Aorta (tissue), 5 donors: ENCODE data around the gene GPRIN1. TPM values are rescaled to one million over a fixed set of nuclear protein-coding genes. Genes with fewer than 3 reads are reported as not detected.
"Not testable (repeated sequence)": the region's sequence is repeated elsewhere in the genome, so short reads cannot be mapped to it uniquely, and the experiment has no call there.

Experiments used
- ATAC-seq: fragments of 200-7000 bp; cut with Tn5 transposase; one replicate; pipeline ENCODE4 v1.9.1; 2022; ENCODE audit warnings: moderate library complexity; ENCODE audit not compliant: low FRiP score
- DNase-seq, 2 donors: peaks; one replicate each; pipeline ENCODE4 v3.0.0-alpha.2; 2020
- H3K27ac ChIP-seq, 2 donors: one replicate each; pipeline ENCODE4 v1.5.1; 2013; ENCODE audit warnings: low read length in 2 of 2, mild to moderate bottlenecking in 2 of 2, moderate library complexity in 2 of 2, control low read depth in 1 of 2, inconsistent platforms in 1 of 2, low read depth in 1 of 2
- H3K27me3 ChIP-seq, 2 donors: one replicate each; pipeline ENCODE4 v1.6.1; 2013; ENCODE audit warnings: control low read depth in 1 of 2, low read length in 1 of 2, mild to moderate bottlenecking in 1 of 2, moderate library complexity in 1 of 2; ENCODE audit not compliant: insufficient read depth in 2 of 2, control insufficient read depth in 1 of 2
- H3K36me3 ChIP-seq, 2 donors: one replicate each; pipeline ENCODE4 v1.6.1; 2013; ENCODE audit warnings: control low read depth in 1 of 2, low read length in 1 of 2, mild to moderate bottlenecking in 1 of 2; ENCODE audit not compliant: insufficient read depth in 2 of 2, control insufficient read depth in 1 of 2
- H3K4me1 ChIP-seq, 2 donors: one replicate each; pipeline ENCODE4 v1.6.1; 2013; ENCODE audit warnings: low read length in 2 of 2, control low read depth in 1 of 2, mild to moderate bottlenecking in 1 of 2, moderate library complexity in 1 of 2; ENCODE audit not compliant: insufficient read depth in 2 of 2, control insufficient read depth in 1 of 2
- H3K4me3 ChIP-seq, 2 donors: one replicate each; pipeline ENCODE4 v1.5.1; 2013; ENCODE audit warnings: low read length in 2 of 2, control low read depth in 1 of 2, mild to moderate bottlenecking in 1 of 2
- H3K9me3 ChIP-seq: one replicate; pipeline ENCODE4 v1.6.1; 2013; ENCODE audit warnings: mild to moderate bottlenecking, low read length; ENCODE audit not compliant: control insufficient read depth
- WGBS, 2 donors: extraction: QIAGEN DNeasy Blood & Tissue Kit; methylation state at CpG; one replicate each; pipeline ENCODE4 v1.1.7; 2013; 5-methylcytosine and 5-hydroxymethylcytosine counted together
- intact Hi-C, 2 donors: fragments of 100-400 bp; cut with DNase I; formaldehyde crosslinking; loops; one replicate each; pipeline versions ENCODE4 v1.14.2 to v1.15.0; 2022
- polyA plus RNA-seq, 2 donors: library from polyadenylated mRNA; stranded (reverse); fragments of 200-250 nt; gene quantifications; one replicate each; pipeline ENCODE4 v1.2.3, GENCODE V29; 2013
- total RNA-seq, 2 donors: library from RNA; stranded (reverse); fragmentation: NEBNext Ultra II Directional; extraction: Animal tissue kit (Norgen Biotek cat#: 25700); gene quantifications; one replicate each; pipeline ENCODE4 v1.2.1, GENCODE V29; 2021
- donor health status: healthy with polysubstance abuse.
- donor health status: Bipolar disorder and iron deficiency.
- donor health status: DM: no; HTN: no; CAD: no.
- donor health status: DM: no; HTN: no; CAD: no.
- donor health status: DM: yes; HTN: yes; CAD: no.

Gene GPRIN1
- total and polyA plus RNA-seq, 4 donors: 0.15 to 0.87 (median 0.66) TPM

GRCh38 chr5:176599749-176600430, 10.1 kb downstream of the GPRIN1 start:
- H3K27me3 ChIP-seq, H3K4me1 ChIP-seq, intact Hi-C loops, H3K36me3 ChIP-seq, H3K4me3 ChIP-seq, DNase-seq, H3K9me3 ChIP-seq, H3K27ac ChIP-seq, ATAC-seq: not testable (repeated sequence)
- WGBS, 2 donors: 85 to 86% methylated on average over 19 of the region's 19 CpGs

DNA sequence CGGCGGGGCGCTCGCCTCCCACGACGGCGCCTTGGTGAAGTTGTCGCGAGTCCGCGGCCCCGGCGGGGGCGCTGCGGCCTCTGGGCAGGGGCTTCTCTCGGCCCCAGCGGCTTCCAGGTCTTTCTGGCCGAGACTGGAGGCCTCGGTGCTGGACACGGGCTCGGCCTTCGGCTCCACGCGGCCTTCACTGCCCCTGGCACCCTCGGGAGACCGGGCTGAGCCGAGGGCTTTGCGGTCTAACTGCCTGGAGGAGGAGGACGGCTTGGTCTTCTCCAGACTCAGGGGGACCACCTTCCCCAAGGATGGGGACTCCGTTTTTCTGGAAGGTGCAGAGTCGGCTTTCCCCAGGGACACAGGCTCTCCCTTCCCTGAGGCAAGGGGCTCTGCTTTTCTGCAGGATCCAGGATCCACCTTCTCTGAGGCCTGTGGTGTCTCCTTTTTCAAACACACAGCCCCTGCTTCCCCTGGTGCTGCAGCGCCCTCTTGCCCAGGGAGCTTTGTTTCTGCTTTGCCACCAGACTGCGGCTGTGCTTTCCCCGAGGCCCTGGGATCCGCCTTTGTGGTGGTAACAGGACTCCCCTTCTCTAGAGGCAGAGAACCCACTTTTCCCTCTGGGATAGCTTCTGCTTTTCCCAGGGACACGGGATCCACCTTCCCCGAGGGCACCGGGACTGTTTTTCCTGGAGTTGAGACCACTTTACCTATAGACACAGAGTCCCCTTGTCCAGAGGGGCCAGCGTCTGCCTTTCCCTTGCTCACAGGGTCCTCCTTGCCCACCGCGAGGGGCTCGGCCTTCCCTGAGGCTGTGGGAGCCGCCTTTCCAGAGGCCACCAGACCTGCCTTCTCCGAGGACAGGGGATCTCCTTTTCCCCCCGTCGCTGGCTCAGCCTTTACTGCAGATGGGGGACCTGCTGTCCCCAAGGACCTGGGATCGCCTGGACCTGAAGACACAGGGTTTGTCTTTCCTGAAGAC, 12.3 kb downstream of the GPRIN1 start:
- no peak for DNase-seq
- WGBS, 2 donors: 58 to 59% methylated on average over 43 to 47 of the region's 47 CpGs

DNA sequence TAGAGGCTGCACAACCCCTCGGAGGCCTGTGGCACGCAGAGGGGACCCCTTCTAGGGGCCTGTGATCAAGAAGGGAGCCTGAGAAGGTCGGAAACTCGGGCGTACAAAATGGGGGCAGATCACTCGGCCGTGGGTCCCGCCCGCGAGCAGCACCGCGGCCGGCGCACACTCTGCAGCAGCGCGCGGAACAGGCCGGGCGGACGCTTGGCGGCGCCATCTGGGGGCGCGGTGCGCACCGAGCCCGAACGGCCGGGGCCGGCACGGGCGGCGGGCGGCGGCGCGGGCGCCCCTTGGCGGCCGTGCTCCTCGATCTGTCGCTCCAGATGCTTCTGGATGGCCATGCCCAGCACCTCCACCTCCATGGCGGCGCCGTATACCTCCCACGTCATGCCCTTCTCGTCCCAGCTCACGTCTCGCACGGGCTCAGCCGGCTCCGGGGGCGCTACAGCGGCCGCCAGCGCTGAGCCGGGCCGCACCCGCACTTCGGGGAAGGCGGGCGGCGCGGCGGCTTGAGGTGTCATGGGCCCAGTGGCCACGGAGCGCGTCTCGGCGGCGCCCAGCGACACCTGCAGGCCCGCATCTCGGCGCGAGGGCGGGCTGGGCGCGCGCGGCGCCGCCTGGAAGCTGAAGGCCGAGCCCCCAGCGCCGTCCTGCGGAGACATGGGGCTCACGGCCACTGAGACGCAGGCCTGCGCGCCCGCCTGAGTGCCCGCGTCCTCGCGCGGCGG, 13.1 kb downstream of the GPRIN1 start:
- Histone ChIP-seq H3K27ac (no peak overlapping the region), H3K4me1 (no peaks in the 10 kb centered on the region), H3K4me3 (peak overlapping the region in 1 of 2 donors; percentile 8), H3K9me3 (no peaks in the 10 kb centered on the region), H3K36me3 (no peaks in the 10 kb centered on the region), H3K27me3 (no peaks in the 10 kb centered on the region)
- ATAC-seq (peak; percentile 28), DNase-seq (no peak)
- WGBS, 2 donors: 2 to 3% methylated on average over 43 to 98 of the region's 98 CpGs
- intact Hi-C loops: no loop called here

More for the DNA sequence above, 12.3 kb downstream of the GPRIN1 start:
- no peaks in the 10 kb centered on the region for H3K9me3 ChIP-seq
- H3K4me3 ChIP-seq: peak overlapping the region in 1 of 2 donors; percentile 8
- no peak overlapping the region for H3K27ac ChIP-seq
- no peak for ATAC-seq
- no peaks in the 10 kb centered on the region for H3K36me3 ChIP-seq
- no peaks in the 10 kb centered on the region for H3K27me3 ChIP-seq
- intact Hi-C loops: no loop called here
- no peaks in the 10 kb centered on the region for H3K4me1 ChIP-seq

DNA sequence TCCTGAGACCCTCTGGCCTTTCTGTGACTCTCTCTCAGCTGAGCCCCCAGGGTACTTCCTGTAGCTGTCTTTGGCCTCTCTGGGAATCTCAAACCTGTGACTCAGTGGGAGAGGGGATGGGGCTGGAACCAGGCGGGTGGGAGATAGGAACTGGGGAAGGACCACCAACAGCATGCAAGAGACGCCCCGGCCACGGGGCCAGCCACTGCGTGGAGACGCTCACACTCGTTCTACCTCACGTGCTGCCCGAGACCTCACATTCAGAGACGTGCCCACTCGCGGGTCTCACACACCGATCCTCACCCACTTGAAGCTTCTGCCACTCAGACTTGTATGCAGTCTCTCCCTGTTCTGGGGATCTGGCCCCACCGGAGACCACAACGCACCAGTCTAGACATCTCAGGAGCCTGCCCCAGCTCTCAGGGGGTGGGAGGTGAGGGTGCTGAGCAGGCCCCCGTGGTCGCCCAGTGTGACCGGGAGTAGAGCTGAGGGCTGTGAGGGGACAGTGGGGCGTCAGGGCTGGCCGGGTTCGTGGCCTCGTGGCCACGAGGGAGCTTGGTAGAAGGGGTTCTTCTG, 13.8 kb downstream of the GPRIN1 start:
- intact Hi-C loops: no loop called here
- WGBS, 2 donors: 79% methylated on average over 23 of the region's 23 CpGs
- no peaks in the 10 kb centered on the region for H3K9me3 ChIP-seq
- H3K36me3 ChIP-seq: no peaks in the 10 kb centered on the region
- DNase-seq (no peak), ATAC-seq (no peak)
- no peaks in the 10 kb centered on the region for H3K27me3 ChIP-seq
- H3K27ac ChIP-seq: no peak overlapping the region
- H3K4me1 ChIP-seq: no peaks in the 10 kb centered on the region
- H3K4me3 ChIP-seq: no peak overlapping the region

DNA sequence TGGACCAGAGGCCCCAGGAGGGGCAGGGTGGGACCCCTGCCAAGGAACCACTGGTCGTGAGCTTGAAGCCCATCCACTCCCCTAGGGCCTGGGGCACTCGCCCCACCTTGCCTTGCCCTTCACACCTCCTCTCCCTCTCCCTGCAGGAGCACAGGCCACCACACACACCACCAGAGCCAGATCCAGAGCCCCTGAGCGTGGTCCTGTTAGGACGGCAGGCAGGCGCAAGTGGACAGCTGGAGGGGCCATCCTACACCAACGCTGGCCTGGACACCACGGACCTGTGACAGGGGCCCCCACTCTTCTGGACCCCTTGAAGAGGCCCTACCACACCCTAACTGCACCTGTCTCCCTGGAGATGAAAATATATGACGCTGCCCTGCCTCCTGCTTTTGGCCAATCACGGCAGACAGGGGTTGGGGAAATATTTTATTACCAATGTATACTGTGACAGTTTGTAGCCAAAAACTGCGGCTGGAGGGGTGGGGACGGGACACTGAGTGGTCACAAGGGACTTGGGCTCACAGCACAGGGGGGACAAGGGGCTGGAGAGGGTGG, 14.5 kb downstream of the GPRIN1 start:
- ATAC-seq (no peak), DNase-seq (no peak)
- H3K27ac ChIP-seq: no peak overlapping the region
- H3K4me1 ChIP-seq: no peaks in the 10 kb centered on the region
- H3K27me3 ChIP-seq: no peaks in the 10 kb centered on the region
- intact Hi-C loops: no loop called here
- H3K4me3 ChIP-seq: no peak overlapping the region
- no peaks in the 10 kb centered on the region for H3K36me3 ChIP-seq
- 75 to 80% methylated on average over 11 of the region's 11 CpGs for WGBS, 2 donors
- no peaks in the 10 kb centered on the region for H3K9me3 ChIP-seq

GRCh38 chr5:176594554-176594953, 15.4 kb downstream of the GPRIN1 start:
- no peaks in the 10 kb centered on the region for H3K4me1 ChIP-seq
- no peaks in the 10 kb centered on the region for H3K9me3 ChIP-seq
- no peaks in the 10 kb centered on the region for H3K36me3 ChIP-seq
- DNase-seq (no peak), ATAC-seq (no peak)
- 87 to 88% methylated on average over 8 of the region's 8 CpGs for WGBS, 2 donors
- H3K27me3 ChIP-seq: no peaks in the 10 kb centered on the region
- no peak overlapping the region for H3K4me3 ChIP-seq
- no peak overlapping the region for H3K27ac ChIP-seq
- intact Hi-C loops: no loop called here

GRCh38 chr5:176593273-176593869, 16.6 kb downstream of the GPRIN1 start:
- Histone ChIP-seq H3K27ac (no peak overlapping the region), H3K27me3 (no peaks in the 10 kb centered on the region), H3K36me3 (no peaks in the 10 kb centered on the region), H3K9me3 (no peaks in the 10 kb centered on the region), H3K4me1 (no peaks in the 10 kb centered on the region), H3K4me3 (no peak overlapping the region)
- intact Hi-C loops: no loop called here
- WGBS, 2 donors: 93 to 94% methylated on average over 12 of the region's 12 CpGs
- no peak for DNase-seq
- no peak for ATAC-seq

GRCh38 chr5:176592573-176592972, 17.4 kb downstream of the GPRIN1 start:
- H3K27me3 ChIP-seq: no peaks in the 10 kb centered on the region
- ATAC-seq (no peak), DNase-seq (no peak)
- H3K9me3 ChIP-seq: no peaks in the 10 kb centered on the region
- no peak overlapping the region for H3K4me3 ChIP-seq
- H3K27ac ChIP-seq: no peak overlapping the region
- H3K36me3 ChIP-seq: no peaks in the 10 kb centered on the region
- intact Hi-C loops: no loop called here
- 93 to 96% methylated on average over 3 of the region's 3 CpGs for WGBS, 2 donors
- no peaks in the 10 kb centered on the region for H3K4me1 ChIP-seq
